Chondrocyte (in vitro differentiated cells): Measurements from ENCODE around the gene PRPF8. TPM values are rescaled to one million over a fixed set of nuclear protein-coding genes. Genes with fewer than 3 reads are reported as not detected.
A peak's percentile ranks its signal among the peaks of the same experiment; 100 is the strongest.

ENCODE experiments used
- DNase-seq: peaks from one replicate; pipeline ENCODE4 v3.0.0; 2021; ENCODE audit warnings: mixed read lengths, low spot score
- H3K27ac Mint-ChIP-seq: one replicate; pipeline ENCODE4 v1.8.0; 2021; ENCODE audit warnings: mild to moderate bottlenecking, moderate library complexity, mixed read lengths; ENCODE audit not compliant: unreplicated experiment
- H3K27me3 Mint-ChIP-seq: 2 replicates; pipeline ENCODE4 v1.8.0; 2021; ENCODE audit warnings: low read depth, mixed read lengths
- H3K36me3 Mint-ChIP-seq: 2 replicates; pipeline ENCODE4 v1.8.0; 2021; ENCODE audit warnings: low read depth, mixed read lengths
- H3K4me1 Mint-ChIP-seq: 2 replicates; pipeline ENCODE4 v1.8.0; 2021; ENCODE audit warnings: low read depth, mild to moderate bottlenecking, mixed read lengths
- H3K4me3 Mint-ChIP-seq: one replicate; pipeline ENCODE4 v1.8.0; 2021; ENCODE audit warnings: mild to moderate bottlenecking, moderate library complexity, mixed read lengths; ENCODE audit not compliant: unreplicated experiment
- H3K9me3 Mint-ChIP-seq: 2 replicates; pipeline ENCODE4 v1.8.0; 2021; ENCODE audit warnings: low read depth, mixed read lengths
- CTCF ChIP-seq: fragments of 200-600 bp; sonication (generic); IDR thresholded peaks from 2 replicates; pipeline ENCODE4 v1.5.0; 2021; ENCODE audit warnings: antibody characterized with exemption, mild to moderate bottlenecking, moderate library complexity
- total RNA-seq: library from RNA; stranded (reverse); gene quantifications from 3 replicates; pipeline ENCODE4 v1.2.1, GENCODE V29; 2021

PRPF8 gene
- total RNA-seq, 1 donor from 2014 or later: 164 TPM

DNA sequence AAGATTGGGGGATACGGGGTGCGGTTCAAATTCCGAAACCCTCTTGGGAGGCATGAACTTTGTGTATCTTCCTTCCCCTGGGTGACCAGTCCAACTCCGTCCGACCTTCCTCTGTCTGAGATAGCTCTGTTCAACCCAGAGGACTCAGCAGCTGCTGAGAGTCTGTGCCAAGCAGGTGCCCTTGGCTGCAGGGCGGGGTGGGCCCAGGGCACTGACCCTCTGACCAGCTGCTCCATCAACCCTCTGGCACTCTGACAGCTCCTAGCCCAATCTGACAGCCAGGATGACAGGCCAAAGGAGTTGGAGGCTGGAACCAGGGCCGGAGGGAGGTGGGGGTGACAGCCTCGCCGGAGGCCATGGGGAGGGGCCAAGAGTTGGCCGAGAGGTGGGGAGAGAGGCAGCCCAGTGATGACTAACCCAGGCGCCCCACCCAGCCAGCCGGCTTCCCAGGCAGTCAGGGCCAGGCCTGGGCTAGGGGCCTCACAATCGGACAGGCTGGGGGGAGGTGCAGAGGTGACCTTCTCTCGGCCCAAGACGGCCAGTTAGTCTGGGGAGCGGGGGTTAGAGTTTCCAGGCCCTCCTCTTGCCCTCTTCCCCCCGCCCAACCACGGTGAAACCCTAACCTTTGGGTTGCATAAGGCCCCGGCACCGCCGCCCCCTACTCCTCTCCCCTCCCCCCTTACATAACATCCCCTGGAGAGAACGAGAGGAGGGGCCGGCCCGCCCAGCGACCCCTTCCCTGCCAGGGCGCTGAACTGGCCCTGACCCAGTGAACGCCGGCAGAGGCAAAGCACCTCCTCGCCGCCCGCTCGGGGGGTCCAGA lies 30.5 kb upstream of the PRPF8 start:
- no peak for DNase-seq
- no peaks in the 10 kb centered on the region for H3K9me3 Mint-ChIP-seq
- peaks cover 29% of the 10 kb centered on the region for H3K36me3 Mint-ChIP-seq
- H3K4me3 Mint-ChIP-seq: peak overlapping the region; percentile 97
- H3K27ac Mint-ChIP-seq: peak overlapping the region; percentile 91
- TF ChIP-seq CTCF: no peak
- H3K4me1 Mint-ChIP-seq: peaks cover 53% of the 10 kb centered on the region
- no peaks in the 10 kb centered on the region for H3K27me3 Mint-ChIP-seq

- no peak for TF ChIP-seq CTCF
- Mint-ChIP-seq H3K27ac (peak overlapping the region; percentile 91), H3K36me3 (peaks cover 29% of the 10 kb centered on the region), H3K4me1 (peaks cover 54% of the 10 kb centered on the region), H3K4me3 (peak overlapping the region; percentile 97), H3K9me3 (no peaks in the 10 kb centered on the region), H3K27me3 (no peaks in the 10 kb centered on the region)
- no peak for DNase-seq
Observed at GRCh38 chr17:1714427-1714979, 29.8 kb upstream of the PRPF8 start.

DNA sequence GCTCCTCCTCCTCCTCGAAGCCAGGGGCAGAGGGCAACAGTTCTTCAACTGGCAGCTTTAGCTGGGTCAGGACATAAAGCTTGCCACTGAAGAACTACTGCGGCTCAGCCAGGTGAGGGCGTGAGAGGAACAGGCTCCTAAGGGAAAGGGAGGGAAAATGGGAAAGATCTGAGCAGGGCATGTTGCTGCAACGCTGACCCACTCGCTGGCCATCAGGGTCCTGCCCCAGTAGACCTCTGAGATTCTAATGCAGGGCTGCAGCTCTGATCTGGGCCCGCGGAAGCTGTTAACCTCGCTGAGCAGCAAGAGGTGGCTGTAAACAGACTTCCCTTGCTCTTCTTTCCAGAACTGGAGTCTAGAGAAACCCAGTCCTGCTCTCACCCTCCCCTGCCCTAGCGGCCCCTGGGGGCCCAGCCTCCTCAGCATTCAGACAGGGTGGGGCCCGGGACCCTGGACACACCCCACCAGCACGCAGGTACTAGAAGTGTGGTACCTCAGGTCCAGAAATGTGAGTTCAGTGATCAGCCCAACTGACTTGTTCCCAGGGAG lies 29.3 kb upstream of the PRPF8 start:
- H3K4me3 Mint-ChIP-seq: peak overlapping the region; percentile 97
- peaks cover 57% of the 10 kb centered on the region for H3K4me1 Mint-ChIP-seq
- no peak for DNase-seq
- no peaks in the 10 kb centered on the region for H3K9me3 Mint-ChIP-seq
- no peaks in the 10 kb centered on the region for H3K27me3 Mint-ChIP-seq
- H3K27ac Mint-ChIP-seq: peak overlapping the region; percentile 91
- peaks cover 29% of the 10 kb centered on the region for H3K36me3 Mint-ChIP-seq
- peak; percentile 67 for TF ChIP-seq CTCF

- Mint-ChIP-seq H3K9me3 (no peaks in the 10 kb centered on the region), H3K36me3 (peaks cover 29% of the 10 kb centered on the region), H3K27ac (peak overlapping the region; percentile 80), H3K4me3 (peak overlapping the region; percentile 97), H3K27me3 (no peaks in the 10 kb centered on the region), H3K4me1 (peaks cover 56% of the 10 kb centered on the region)
- no peak for TF ChIP-seq CTCF
- no peak for DNase-seq
Observed at GRCh38 chr17:1713160-1713877, 28.7 kb upstream of the PRPF8 start.

DNA sequence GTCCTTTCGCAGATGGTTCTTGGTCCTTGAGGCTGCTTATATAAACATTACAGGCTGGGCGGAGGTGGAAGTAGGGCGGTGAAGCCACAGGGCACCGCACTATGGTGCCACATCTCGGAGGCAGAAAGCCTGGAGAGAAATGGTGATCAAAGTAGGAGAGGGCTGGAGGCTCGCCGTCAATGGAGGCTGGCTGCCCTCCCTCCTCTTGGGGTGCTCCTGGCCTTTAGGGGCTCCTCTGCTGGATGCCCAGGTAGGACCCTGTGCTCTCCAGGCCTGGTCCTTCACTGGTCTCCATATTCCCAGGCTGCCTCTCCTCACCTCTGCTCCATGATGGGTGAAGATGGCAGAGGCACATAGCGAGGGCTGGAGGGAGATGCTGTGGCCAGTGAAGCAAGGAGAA lies 27.6 kb upstream of the PRPF8 start:
- no peak for TF ChIP-seq CTCF
- Mint-ChIP-seq H3K4me1 (peaks cover 46% of the 10 kb centered on the region), H3K27me3 (no peaks in the 10 kb centered on the region), H3K9me3 (no peaks in the 10 kb centered on the region), H3K36me3 (peaks cover 30% of the 10 kb centered on the region), H3K27ac (peak overlapping the region; percentile 93), H3K4me3 (peak overlapping the region; percentile 97)
- DNase-seq: no peak
